ENCODE data around the gene SETD1B.
"Not testable (repeated sequence)": the region's sequence is repeated elsewhere in the genome, so short reads cannot be mapped to it uniquely, and the experiment has no call there.

SETD1B gene

GRCh38 chr12:121861636-121862254, 57.9 kb downstream of the SETD1B start:
- Mint-ChIP-seq H3K27ac (no peak overlapping the region), H3K4me1 (no peaks in the 10 kb centered on the region), H3K36me3 (no peaks in the 10 kb centered on the region), H3K4me3 (no peak overlapping the region), H3K9me3 (no peaks in the 10 kb centered on the region), H3K27me3 (no peaks in the 10 kb centered on the region)

DNA sequence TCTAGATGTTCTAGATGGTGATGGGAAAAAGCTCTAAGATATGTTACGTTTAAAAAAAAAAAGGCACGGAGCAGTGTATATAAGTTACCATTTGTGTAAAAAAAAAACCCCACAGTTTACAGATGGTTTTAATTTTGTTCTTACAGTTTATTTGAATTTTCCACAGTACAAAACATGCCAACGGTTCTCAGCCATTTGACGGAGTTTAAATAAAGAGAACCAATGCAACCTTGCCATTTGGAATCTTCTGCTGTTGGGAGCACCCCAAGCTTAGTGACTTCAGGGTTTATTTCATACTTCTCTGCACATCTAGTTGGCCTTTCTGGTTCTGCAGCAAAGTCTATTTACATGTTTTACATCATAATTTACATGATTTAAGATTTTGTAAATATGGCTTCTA, 62.5 kb downstream of the SETD1B start:
- Mint-ChIP-seq H3K4me3 (no peak overlapping the region), H3K36me3 (no peaks in the 10 kb centered on the region), H3K9me3 (no peaks in the 10 kb centered on the region), H3K27me3 (no peaks in the 10 kb centered on the region), H3K27ac (no peak overlapping the region), H3K4me1 (no peaks in the 10 kb centered on the region)

GRCh38 chr12:121869229-121869628, 65.4 kb downstream of the SETD1B start:
- H3K27ac Mint-ChIP-seq, H3K4me3 Mint-ChIP-seq, H3K9me3 Mint-ChIP-seq, H3K27me3 Mint-ChIP-seq, H3K4me1 Mint-ChIP-seq, H3K36me3 Mint-ChIP-seq: not testable (repeated sequence)

- no peaks in the 10 kb centered on the region for H3K36me3 Mint-ChIP-seq
- H3K27ac Mint-ChIP-seq: no peak overlapping the region
- H3K4me1 Mint-ChIP-seq: peaks cover 3% of the 10 kb centered on the region
- H3K27me3 Mint-ChIP-seq: no peaks in the 10 kb centered on the region
- no peaks in the 10 kb centered on the region for H3K9me3 Mint-ChIP-seq
- no peak overlapping the region for H3K4me3 Mint-ChIP-seq
Observed at GRCh38 chr12:121871467-121871866, 67.7 kb downstream of the SETD1B start.

DNA sequence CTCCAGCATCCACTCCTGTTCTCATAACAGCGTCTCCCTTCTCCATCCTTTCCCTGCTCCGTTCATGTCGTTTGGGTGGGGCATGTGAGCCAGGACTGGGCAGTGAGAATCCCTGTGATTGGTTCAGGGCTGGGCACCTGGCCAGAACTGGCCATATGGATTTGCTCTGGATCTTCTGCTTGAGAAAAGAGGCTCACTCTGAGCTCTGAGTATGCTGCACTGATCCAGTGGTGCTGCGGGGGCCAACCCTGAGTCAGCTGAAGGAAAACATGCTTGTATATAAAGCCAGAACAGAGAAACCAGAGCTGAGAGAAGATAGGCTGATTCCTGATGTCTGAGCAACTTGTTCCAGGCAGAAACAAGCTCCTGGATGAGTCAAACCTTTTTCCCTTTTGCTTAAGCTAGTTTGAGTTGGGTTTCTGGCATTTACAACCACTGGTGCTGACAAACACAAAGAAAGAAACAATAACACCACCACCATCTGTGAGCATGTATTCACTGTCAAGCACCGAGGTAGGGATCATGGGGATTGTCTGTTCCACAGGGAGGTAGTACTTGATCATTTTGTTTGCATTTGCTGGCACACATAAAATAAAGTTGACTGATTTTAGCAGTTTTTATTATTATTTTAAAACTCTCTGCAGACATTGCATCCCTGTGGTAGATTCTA, 68.9 kb downstream of the SETD1B start:
- Mint-ChIP-seq H3K4me3 (no peak overlapping the region), H3K27me3 (no peaks in the 10 kb centered on the region), H3K36me3 (no peaks in the 10 kb centered on the region), H3K4me1 (peaks cover 3% of the 10 kb centered on the region), H3K27ac (peak overlapping the region; percentile 72), H3K9me3 (no peaks in the 10 kb centered on the region)

- Mint-ChIP-seq H3K4me3 (no peak overlapping the region), H3K4me1 (peaks cover 3% of the 10 kb centered on the region), H3K27me3 (no peaks in the 10 kb centered on the region), H3K27ac (no peak overlapping the region), H3K36me3 (no peaks in the 10 kb centered on the region), H3K9me3 (no peaks in the 10 kb centered on the region)
Observed at GRCh38 chr12:121873216-121873569, 69.4 kb downstream of the SETD1B start.

- Mint-ChIP-seq H3K4me1 (peaks cover 3% of the 10 kb centered on the region), H3K4me3 (no peak overlapping the region), H3K27ac (no peak overlapping the region)
Observed at GRCh38 chr12:121874071-121874470, 70.3 kb downstream of the SETD1B start.

DNA sequence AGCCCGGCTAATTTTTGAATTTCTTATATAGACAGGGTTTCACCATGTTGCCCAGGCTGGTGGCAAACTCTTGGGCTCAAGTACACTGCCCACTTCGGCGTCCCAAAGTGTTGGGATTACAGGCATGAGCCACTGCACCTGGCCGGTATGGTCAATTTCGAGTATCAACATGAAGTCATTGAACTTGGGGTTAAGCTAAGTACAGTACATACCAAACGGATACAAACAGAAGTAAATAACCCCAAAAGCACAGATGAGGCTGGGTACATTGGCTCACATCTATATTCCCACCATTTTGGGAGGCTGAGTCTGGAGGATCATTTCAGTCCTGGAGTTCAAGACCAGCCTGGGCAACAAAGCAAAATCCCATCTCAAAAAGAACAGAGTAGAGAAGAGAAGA, 71.8 kb downstream of the SETD1B start:
- peaks cover 3% of the 10 kb centered on the region for H3K4me1 Mint-ChIP-seq
- H3K9me3 Mint-ChIP-seq: no peaks in the 10 kb centered on the region
- H3K27me3 Mint-ChIP-seq: no peaks in the 10 kb centered on the region
- H3K4me3 Mint-ChIP-seq: no peak overlapping the region
- H3K36me3 Mint-ChIP-seq: no peaks in the 10 kb centered on the region
- no peak overlapping the region for H3K27ac Mint-ChIP-seq

More at GRCh38 chr12:121874071-121874470, 70.3 kb downstream of the SETD1B start:
- H3K9me3 Mint-ChIP-seq: no peaks in the 10 kb centered on the region
- H3K36me3 Mint-ChIP-seq: no peaks in the 10 kb centered on the region
- H3K27me3 Mint-ChIP-seq: no peaks in the 10 kb centered on the region

DNA sequence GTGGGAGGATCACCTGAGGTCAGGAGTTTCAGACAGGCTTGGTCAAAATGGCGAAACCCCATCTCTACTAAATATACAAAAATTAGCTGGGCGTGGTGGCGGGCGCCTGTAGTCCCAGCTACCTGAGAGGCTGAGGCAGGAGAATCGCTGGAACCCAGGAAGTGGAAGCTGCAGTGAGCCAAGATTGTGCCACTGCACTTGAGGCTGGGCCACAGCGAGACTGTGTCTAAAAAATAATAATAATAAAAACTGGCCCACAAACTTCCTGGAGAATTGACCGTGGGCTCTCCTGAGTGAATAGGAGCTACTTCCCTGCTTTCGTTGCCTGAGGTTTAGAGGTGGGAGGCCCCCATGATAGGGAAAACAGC, 72.3 kb downstream of the SETD1B start:
- H3K4me3 Mint-ChIP-seq, H3K9me3 Mint-ChIP-seq, H3K36me3 Mint-ChIP-seq, H3K4me1 Mint-ChIP-seq, H3K27me3 Mint-ChIP-seq, H3K27ac Mint-ChIP-seq: not testable (repeated sequence)

Data from activated naive CD4-positive, alpha-beta T cell treated with anti-CD3 and anti-CD28 coated beads, Interleukin-2, amount 50 U/mL, for 24 hours (primary cell).